Hepatocyte (in vitro differentiated cells): ENCODE measurements around the gene UAP1.

Experiments used
- EZH2phosphoT487 ChIP-seq: fragments of 200-600 bp; sonication (generic); IDR thresholded peaks from one replicate; pipeline ENCODE4 v1.6.1; 2018; ENCODE audit warnings: antibody characterized with exemption, mild to moderate bottlenecking, low read depth, moderate library complexity; ENCODE audit not compliant: unreplicated experiment, severe bottlenecking
- TF ChIP-seq, protein P1 (sequence below): fragments of 200-600 bp; sonication (generic); IDR thresholded peaks from 2 replicates; pipeline ENCODE4 v1.5.1; 2016; ENCODE audit warnings: antibody characterized with exemption, mild to moderate bottlenecking; ENCODE audit not compliant: poor library complexity

DNA sequence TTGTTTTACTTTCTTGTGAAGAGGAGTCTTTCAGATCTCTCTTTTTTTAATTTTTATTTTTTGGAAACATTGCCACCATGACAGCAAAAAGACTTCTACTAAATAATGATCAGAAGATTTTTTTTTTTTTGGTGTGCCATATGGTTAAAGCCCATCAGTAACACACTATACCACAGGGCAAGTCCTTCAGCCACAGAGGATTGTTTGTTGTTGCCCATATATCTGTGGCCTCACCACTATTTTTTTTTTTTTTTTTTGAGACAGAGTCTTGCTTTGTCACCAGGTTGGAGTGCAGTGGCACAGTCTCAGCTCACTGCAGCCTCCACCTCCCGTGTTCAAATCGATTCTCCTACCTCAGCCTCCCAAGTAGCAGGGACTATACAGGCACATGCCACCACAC is 29.2 kb downstream of the UAP1 start:
- TF ChIP-seq, protein P1, sequence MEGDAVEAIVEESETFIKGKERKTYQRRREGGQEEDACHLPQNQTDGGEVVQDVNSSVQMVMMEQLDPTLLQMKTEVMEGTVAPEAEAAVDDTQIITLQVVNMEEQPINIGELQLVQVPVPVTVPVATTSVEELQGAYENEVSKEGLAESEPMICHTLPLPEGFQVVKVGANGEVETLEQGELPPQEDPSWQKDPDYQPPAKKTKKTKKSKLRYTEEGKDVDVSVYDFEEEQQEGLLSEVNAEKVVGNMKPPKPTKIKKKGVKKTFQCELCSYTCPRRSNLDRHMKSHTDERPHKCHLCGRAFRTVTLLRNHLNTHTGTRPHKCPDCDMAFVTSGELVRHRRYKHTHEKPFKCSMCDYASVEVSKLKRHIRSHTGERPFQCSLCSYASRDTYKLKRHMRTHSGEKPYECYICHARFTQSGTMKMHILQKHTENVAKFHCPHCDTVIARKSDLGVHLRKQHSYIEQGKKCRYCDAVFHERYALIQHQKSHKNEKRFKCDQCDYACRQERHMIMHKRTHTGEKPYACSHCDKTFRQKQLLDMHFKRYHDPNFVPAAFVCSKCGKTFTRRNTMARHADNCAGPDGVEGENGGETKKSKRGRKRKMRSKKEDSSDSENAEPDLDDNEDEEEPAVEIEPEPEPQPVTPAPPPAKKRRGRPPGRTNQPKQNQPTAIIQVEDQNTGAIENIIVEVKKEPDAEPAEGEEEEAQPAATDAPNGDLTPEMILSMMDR: no peak
- no peak for TF ChIP-seq EZH2phosphoT487
